ENCODE results near the gene LACTBL1.

LACTBL1 gene

DNA sequence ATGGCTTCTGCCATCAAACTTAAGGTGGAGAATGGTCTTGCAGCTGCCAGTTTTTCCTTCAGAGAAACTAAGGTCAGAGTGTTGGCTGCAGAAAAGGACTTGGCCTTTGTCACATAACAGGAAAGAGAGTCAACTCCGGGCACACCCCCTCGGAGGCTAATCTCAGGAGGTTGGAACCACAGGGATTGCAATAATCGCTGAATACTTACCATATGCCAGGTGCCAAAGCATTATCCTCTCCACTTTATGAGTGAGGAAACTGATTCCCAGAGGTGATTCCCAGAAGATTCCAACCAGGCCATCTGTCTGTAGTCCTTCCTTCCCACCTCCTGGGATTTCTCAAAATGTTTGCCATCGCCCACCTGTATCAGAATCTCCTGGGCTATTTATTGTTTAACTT, 54.0 kb downstream of the LACTBL1 start:
- no peak for DNase-seq (ENCODE audit: low read depth)
- H3K4me3 ChIP-seq (ENCODE audit: low read depth, low read length), result no peak overlapping the region
- no peak for TF ChIP-seq CTCF (IDR thresholded peaks at IDR 0.05; ENCODE audit: low read depth, low read length, missing control alignments)
- in situ Hi-C loops (cut with HindIII; ENCODE audit: low sequenced_read_pairs), result no loop called here

GRCh38 chr1:22917989-22918388, 54.7 kb downstream of the LACTBL1 start:
- TF ChIP-seq CTCF (IDR thresholded peaks at IDR 0.05; ENCODE audit: low read depth, low read length, missing control alignments), result no peak
- DNase-seq (ENCODE audit: low read depth), result no peak
- in situ Hi-C loops (cut with HindIII; ENCODE audit: low sequenced_read_pairs), result no loop called here
- H3K4me3 ChIP-seq (ENCODE audit: low read depth, low read length), result no peak overlapping the region

- no peak for TF ChIP-seq CTCF (IDR thresholded peaks at IDR 0.05; ENCODE audit: low read depth, low read length, missing control alignments)
- in situ Hi-C loops (cut with HindIII; ENCODE audit: low sequenced_read_pairs), result no loop called here
- no peak overlapping the region for H3K4me3 ChIP-seq (ENCODE audit: low read depth, low read length)
- no peak for DNase-seq (ENCODE audit: low read depth)
Observed at GRCh38 chr1:22916471-22916820, 56.2 kb downstream of the LACTBL1 start.

DNA sequence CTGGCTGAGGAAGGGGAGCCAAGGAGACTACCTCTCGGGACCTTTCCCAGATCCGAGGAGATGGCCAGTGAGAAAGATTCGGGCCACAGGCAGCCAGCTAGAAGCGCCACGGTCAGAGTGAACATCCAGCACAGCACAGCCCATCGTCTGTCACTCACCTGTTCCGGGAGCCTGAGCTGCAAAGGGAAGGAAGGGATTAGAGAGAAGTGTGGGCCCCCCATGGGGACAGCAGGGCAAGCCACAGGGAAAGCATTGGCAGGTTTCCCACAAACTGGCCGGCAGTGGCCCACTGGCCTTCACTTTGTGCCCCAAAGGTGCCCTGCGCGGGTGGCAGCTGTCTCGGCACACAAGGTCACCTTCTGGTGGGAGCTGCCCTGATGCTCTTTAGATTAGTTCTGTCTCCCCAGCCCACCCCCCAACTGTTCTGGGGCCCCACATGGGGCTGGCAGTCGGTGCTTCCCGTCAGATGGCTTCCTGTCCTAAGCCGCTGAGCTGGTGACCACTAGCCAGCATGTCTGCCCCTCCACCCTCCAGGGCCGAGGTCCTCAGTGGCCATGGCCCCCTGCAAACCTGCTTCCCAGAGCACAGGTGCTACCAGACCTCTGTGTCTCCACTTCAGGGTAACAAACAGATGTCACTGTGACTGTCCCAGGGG, 56.7 kb downstream of the LACTBL1 start:
- DNase-seq (ENCODE audit: low read depth), result no peak
- TF ChIP-seq CTCF (IDR thresholded peaks at IDR 0.05; ENCODE audit: low read depth, low read length, missing control alignments), result no peak
- H3K4me3 ChIP-seq (ENCODE audit: low read depth, low read length), result no peak overlapping the region
- in situ Hi-C loops (cut with HindIII; ENCODE audit: low sequenced_read_pairs), result no loop called here

DNA sequence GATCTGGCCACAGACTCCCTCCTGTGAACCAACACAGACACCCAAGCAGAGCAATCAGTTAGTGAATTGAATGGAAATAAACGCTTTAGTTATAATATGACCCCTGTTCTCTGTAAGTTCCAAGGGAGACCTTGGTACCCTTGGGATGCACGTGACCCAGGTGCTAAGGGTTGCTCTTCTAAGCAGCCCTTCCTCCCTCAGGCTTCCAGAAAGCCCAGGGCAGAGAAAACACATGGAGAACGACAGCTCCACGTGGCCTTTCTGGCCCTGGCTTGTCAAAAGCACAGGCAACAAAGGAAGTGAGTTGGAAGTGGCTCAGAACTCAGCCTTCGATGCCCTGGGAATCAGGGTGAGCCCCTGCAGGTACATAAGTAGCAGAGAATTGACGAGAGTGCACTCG, 57.4 kb downstream of the LACTBL1 start:
- DNase-seq (ENCODE audit: low read depth), result no peak
- no peak overlapping the region for H3K4me3 ChIP-seq (ENCODE audit: low read depth, low read length)
- TF ChIP-seq CTCF (IDR thresholded peaks at IDR 0.05; ENCODE audit: low read depth, low read length, missing control alignments), result no peak
- in situ Hi-C loops (cut with HindIII; ENCODE audit: low sequenced_read_pairs), result no loop called here

DNA sequence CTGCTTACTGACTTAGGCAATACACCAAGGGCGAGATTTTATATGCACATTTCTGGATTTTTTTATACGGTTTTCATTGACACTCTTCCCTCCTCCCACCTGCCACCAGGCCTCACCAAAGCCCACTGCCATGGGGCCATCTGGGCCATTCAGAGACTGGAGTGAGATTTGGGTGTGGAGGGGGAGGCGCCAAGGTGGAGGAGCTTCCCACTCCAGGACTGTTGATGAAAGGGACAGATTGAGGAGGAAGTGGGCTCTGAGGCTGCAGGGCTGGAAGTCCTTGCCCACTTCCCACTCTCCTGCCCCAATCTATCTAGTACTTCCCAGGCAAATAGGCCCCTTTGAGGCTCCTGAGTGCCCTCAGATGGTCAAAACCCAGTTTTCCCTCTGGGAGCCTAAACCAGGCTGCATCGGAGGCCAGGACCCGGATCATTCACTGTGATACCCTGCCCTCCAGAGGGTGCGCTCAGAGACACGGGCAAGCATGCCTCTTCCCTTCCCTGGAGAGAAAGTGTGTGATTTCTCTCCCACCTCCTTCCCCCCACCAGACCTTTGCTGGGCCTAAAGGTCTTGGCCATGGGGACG, 57.9 kb downstream of the LACTBL1 start:
- H3K4me3 ChIP-seq (ENCODE audit: low read depth, low read length), result no peak overlapping the region
- in situ Hi-C loops (cut with HindIII; ENCODE audit: low sequenced_read_pairs), result no loop called here
- DNase-seq (ENCODE audit: low read depth), result no peak
- TF ChIP-seq CTCF (IDR thresholded peaks at IDR 0.05; ENCODE audit: low read depth, low read length, missing control alignments), result no peak

All from astrocyte of the cerebellum (primary cell).